B cell (primary cell): ENCODE measurements around the gene FRMD4A.

Source experiments
- EZH2 ChIP-seq: IDR thresholded peaks from 2 replicates; pipeline ENCODE4 v1.6.1; 2012; ENCODE audit warnings: borderline replicate concordance, low read depth, mild to moderate bottlenecking, moderate library complexity, low read length; ENCODE audit not compliant: insufficient read depth, poor library complexity, severe bottlenecking
- TF ChIP-seq, protein P1 (sequence below): fragments of 200-600 bp; IDR thresholded peaks from one replicate; pipeline ENCODE4 v1.8.0; 2022; ENCODE audit warnings: antibody characterized with exemption, mild to moderate bottlenecking

DNA sequence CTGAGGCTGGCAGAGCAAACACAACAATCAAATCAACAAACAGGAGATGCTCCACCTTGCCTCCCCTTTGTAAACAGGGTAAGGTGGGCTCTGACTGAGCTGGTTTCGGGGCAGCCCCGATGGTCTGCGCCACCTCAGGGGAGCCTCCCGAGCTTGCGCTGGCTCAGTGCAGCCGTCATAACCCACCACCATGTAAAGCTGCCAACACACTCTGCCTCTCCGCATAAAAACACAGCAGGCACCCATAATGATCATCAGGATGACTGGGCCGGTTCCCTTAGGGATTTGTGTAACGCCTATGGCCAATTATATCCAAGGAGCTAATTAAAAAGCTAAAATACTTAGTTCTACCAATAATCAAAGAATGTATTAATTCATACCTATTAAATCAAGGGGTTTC lies 619.4 kb downstream of the FRMD4A start:
- TF ChIP-seq, protein P1, sequence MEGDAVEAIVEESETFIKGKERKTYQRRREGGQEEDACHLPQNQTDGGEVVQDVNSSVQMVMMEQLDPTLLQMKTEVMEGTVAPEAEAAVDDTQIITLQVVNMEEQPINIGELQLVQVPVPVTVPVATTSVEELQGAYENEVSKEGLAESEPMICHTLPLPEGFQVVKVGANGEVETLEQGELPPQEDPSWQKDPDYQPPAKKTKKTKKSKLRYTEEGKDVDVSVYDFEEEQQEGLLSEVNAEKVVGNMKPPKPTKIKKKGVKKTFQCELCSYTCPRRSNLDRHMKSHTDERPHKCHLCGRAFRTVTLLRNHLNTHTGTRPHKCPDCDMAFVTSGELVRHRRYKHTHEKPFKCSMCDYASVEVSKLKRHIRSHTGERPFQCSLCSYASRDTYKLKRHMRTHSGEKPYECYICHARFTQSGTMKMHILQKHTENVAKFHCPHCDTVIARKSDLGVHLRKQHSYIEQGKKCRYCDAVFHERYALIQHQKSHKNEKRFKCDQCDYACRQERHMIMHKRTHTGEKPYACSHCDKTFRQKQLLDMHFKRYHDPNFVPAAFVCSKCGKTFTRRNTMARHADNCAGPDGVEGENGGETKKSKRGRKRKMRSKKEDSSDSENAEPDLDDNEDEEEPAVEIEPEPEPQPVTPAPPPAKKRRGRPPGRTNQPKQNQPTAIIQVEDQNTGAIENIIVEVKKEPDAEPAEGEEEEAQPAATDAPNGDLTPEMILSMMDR: no peak
- no peak for TF ChIP-seq EZH2
